ENCODE data around the gene KRTAP5-6.

The KRTAP5-6 gene

GRCh38 chr11:1728931-1729691 is 32.1 kb downstream of the KRTAP5-6 start:
- intact Hi-C loops (cut with DNase I), result no loop called here
- peak in 1 of 10 donors; percentile 61 for DNase-seq

- intact Hi-C loops (cut with DNase I), result no loop called here
- no peak for DNase-seq
Observed at GRCh38 chr11:1729692-1730011, 32.7 kb downstream of the KRTAP5-6 start.

- peak in 1 of 10 donors; percentile 36 for DNase-seq
- intact Hi-C loops (cut with DNase I), result no loop called here
Observed at GRCh38 chr11:1730059-1730629, 33.1 kb downstream of the KRTAP5-6 start.

- no peak for DNase-seq
- intact Hi-C loops (cut with DNase I), result no loop called here
Observed at GRCh38 chr11:1731451-1732059, 34.6 kb downstream of the KRTAP5-6 start.

- intact Hi-C loops (cut with DNase I), result no loop called here
- DNase-seq, result peak in 2 of 10 donors; percentile 62 to 76
Observed at GRCh38 chr11:1732418-1733008, 35.5 kb downstream of the KRTAP5-6 start.

GRCh38 chr11:1733009-1733715 is 36.2 kb downstream of the KRTAP5-6 start:
- DNase-seq, result peak in 2 of 10 donors; percentile 67 to 71
- intact Hi-C loops (cut with DNase I), result no loop called here

- peak in 3 of 10 donors; percentile 7 to 79 (median 64) for DNase-seq
- intact Hi-C loops (cut with DNase I), result no loop called here
Observed at GRCh38 chr11:1733716-1734640, 37.0 kb downstream of the KRTAP5-6 start.

- DNase-seq, result peak in 2 of 10 donors; percentile 52 to 55
- intact Hi-C loops (cut with DNase I), result no loop called here
Observed at GRCh38 chr11:1734641-1735081, 37.7 kb downstream of the KRTAP5-6 start.

GRCh38 chr11:1735271-1735670 is 38.3 kb downstream of the KRTAP5-6 start:
- peak in 2 of 10 donors; percentile 22 to 62 for DNase-seq
- intact Hi-C loops (cut with DNase I), result no loop called here

- intact Hi-C loops (cut with DNase I), result no loop called here
- no peak for DNase-seq
Observed at GRCh38 chr11:1736447-1736992, 39.5 kb downstream of the KRTAP5-6 start.

GRCh38 chr11:1737080-1737757 is 40.2 kb downstream of the KRTAP5-6 start:
- peak in 2 of 10 donors; percentile 12 to 22 for DNase-seq
- intact Hi-C loops (cut with DNase I), result no loop called here

GRCh38 chr11:1738380-1738779 is 41.4 kb downstream of the KRTAP5-6 start:
- DNase-seq, result peak in 2 of 10 donors; percentile 5 to 30
- intact Hi-C loops (cut with DNase I), result no loop called here

- DNase-seq, result peak in 3 of 10 donors; percentile 84 to 90 (median 84)
- intact Hi-C loops (cut with DNase I), result no loop called here
Observed at GRCh38 chr11:1739576-1739975, 42.6 kb downstream of the KRTAP5-6 start.

GRCh38 chr11:1740786-1741530 is 44.0 kb downstream of the KRTAP5-6 start:
- peak in 4 of 10 donors; percentile 2 to 49 (median 11) for DNase-seq
- intact Hi-C loops (cut with DNase I), result loop anchor here (10.0 kb wide), 1 partner anchor 46 kb away; the partner anchor contains the start of gene KRTAP5-6

- intact Hi-C loops (cut with DNase I), result loop anchor here (10.0 kb wide), 1 partner anchor 47 kb away; the partner anchor contains the start of gene KRTAP5-6
- DNase-seq, result peak in 2 of 10 donors; percentile 18 to 25
Observed at GRCh38 chr11:1741741-1742140, 44.7 kb downstream of the KRTAP5-6 start.

GRCh38 chr11:1742371-1742770 is 45.4 kb downstream of the KRTAP5-6 start:
- intact Hi-C loops (cut with DNase I), result loop anchor here (10.0 kb wide), 1 partner anchor 48 kb away; the partner anchor contains the start of gene KRTAP5-6
- peak in 4 of 10 donors; percentile 5 to 22 (median 14) for DNase-seq

- peak in 1 of 10 donors; percentile 5 for DNase-seq
- intact Hi-C loops (cut with DNase I), result loop anchor here (10.0 kb wide), 1 partner anchor 48 kb away; the partner anchor contains the start of gene KRTAP5-6
Observed at GRCh38 chr11:1742869-1743584, 46.0 kb downstream of the KRTAP5-6 start.

Data from posterior cingulate gyrus (tissue), 11 donors.